Measurements from ENCODE around the gene CD3E.

The CD3E gene

DNA sequence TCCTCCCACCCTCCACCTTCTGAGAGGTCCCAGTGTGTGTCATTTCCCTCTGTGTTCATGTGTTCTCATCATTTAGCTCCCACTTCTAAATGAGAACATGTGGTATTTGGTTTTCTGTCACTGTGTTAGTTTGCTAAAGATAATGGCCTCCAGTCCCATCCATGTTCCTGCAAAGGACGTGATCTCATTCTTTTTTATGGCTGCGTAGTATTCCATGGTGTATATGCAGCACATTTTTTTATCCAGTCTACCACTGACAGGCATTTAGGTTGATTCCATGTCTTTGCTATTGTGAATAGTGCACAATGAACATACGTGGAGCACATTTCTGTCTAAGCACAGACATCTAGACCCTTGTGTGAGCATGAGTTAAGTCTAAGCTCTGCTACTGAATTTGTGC is 5.7 kb downstream of the CD3E start:
- H3K4me1 ChIP-seq (ENCODE audit: insufficient read depth, low read length, poor library complexity, severe bottlenecking): peaks cover 63% of the 10 kb centered on the region
- H3K79me2 ChIP-seq (ENCODE audit: insufficient read depth, low read length): peaks cover 80% of the 10 kb centered on the region
- H3K9ac ChIP-seq (ENCODE audit: low read depth, low read length, poor library complexity, severe bottlenecking): no peak overlapping the region
- H2AFZ ChIP-seq (ENCODE audit: low read length): no peak overlapping the region
- peaks cover 54% of the 10 kb centered on the region for H3K36me3 ChIP-seq (ENCODE audit: insufficient read depth, low read length)
- TF ChIP-seq EZH2phosphoT487 (IDR thresholded peaks at IDR 0.05; ENCODE audit: borderline replicate concordance) (no peak), CTCF (conservative IDR thresholded peaks at IDR 0.05; ENCODE audit: low read length) (no peak)
- peaks cover 4% of the 10 kb centered on the region; the same call in 1 of the 2 replicates for H3F3A ChIP-seq (ENCODE audit: low read depth)
- no peaks in the 10 kb centered on the region for H3K9me3 ChIP-seq (ENCODE audit: insufficient read depth, low read depth, low read length)
- H4K20me1 ChIP-seq (ENCODE audit: insufficient read depth, low read length, poor library complexity, severe bottlenecking): peaks cover 27% of the 10 kb centered on the region
- no peak overlapping the region for H3K4me2 ChIP-seq (ENCODE audit: low read depth, low read length, poor library complexity, severe bottlenecking)
- H3K27me3 ChIP-seq (ENCODE audit: insufficient read depth, low read length, poor library complexity, severe bottlenecking): no peaks in the 10 kb centered on the region
- no peaks in the 10 kb centered on the region for H3K9me2 ChIP-seq (replicated peaks; ENCODE audit: low read depth, low read length)
- no peak overlapping the region for H3K4me3 ChIP-seq (ENCODE audit: low read length, poor library complexity, severe bottlenecking)

DNA sequence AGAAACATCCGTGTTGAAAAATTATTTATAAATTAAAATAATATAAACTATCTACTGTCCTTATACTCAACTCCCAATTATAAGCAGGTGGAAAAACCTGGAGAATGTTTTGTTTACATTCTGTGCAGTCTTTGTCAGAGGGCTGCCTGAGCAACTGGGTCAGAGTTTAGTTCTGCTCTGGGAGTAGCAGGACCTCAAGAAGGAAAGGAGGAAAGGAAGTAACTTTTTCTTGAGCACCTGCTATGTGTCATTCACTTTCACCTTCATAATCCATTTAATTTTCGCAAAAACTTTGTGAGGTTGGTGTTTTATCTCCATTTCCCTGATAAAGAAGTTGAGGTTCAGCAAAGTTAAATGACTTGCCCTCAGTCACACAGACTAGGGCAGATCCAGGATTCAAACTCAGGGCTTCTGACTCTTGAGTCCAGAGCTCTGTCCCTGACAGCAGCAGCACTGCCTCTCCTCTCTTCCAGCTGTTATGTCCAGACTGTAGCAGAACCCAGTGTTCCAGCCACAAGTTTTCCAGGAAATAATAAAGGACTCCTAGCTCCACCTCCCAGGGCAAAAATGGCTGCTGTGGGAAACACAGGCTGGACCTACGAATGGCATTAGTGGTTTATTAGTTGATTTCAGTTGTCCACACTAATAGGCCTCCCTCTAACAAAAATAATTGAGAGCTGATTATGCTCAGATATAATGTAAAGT is 6.4 kb downstream of the CD3E start:
- no peaks in the 10 kb centered on the region for H3K9me3 ChIP-seq (ENCODE audit: insufficient read depth, low read depth, low read length)
- no peaks in the 10 kb centered on the region for H3K9me2 ChIP-seq (replicated peaks; ENCODE audit: low read depth, low read length)
- TF ChIP-seq EZH2phosphoT487 (IDR thresholded peaks at IDR 0.05; ENCODE audit: borderline replicate concordance) (no peak), CTCF (conservative IDR thresholded peaks at IDR 0.05; ENCODE audit: low read length) (no peak)
- H3K4me1 ChIP-seq (ENCODE audit: insufficient read depth, low read length, poor library complexity, severe bottlenecking): peaks cover 66% of the 10 kb centered on the region
- H2AFZ ChIP-seq (ENCODE audit: low read length): no peak overlapping the region
- peaks cover 4% of the 10 kb centered on the region for H3F3A ChIP-seq (ENCODE audit: low read depth)
- H3K4me2 ChIP-seq (ENCODE audit: low read depth, low read length, poor library complexity, severe bottlenecking): peak overlapping the region; percentile 41
- no peaks in the 10 kb centered on the region for H3K27me3 ChIP-seq (ENCODE audit: insufficient read depth, low read length, poor library complexity, severe bottlenecking)
- H3K79me2 ChIP-seq (ENCODE audit: insufficient read depth, low read length): peaks cover 73% of the 10 kb centered on the region
- peaks cover 27% of the 10 kb centered on the region for H4K20me1 ChIP-seq (ENCODE audit: insufficient read depth, low read length, poor library complexity, severe bottlenecking)
- H3K36me3 ChIP-seq (ENCODE audit: insufficient read depth, low read length): peaks cover 54% of the 10 kb centered on the region
- no peak overlapping the region for H3K9ac ChIP-seq (ENCODE audit: low read depth, low read length, poor library complexity, severe bottlenecking)
- no peak overlapping the region for H3K4me3 ChIP-seq (ENCODE audit: low read length, poor library complexity, severe bottlenecking)

DNA sequence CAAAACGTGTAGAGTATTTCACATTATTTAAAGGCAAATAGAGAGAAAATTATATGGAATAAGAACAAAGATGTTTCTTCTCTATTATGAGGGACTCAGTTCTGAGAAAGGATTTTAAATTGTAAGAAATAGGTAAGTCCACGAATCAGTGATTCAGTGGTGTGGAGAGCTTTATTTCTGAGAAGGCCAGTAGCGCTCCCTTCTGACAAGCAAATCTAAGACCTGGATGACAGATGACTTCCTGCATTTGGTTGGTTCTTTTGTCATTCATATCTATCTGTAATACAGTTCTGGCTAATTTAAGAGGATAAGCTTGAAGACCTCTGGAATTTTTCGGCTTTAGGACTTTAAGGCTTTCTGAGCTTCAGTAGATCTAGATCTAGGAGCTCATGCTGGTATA is 7.0 kb downstream of the CD3E start:
- Histone ChIP-seq H2AFZ (ENCODE audit: low read length) (no peak overlapping the region), H3K4me3 (ENCODE audit: low read length, poor library complexity, severe bottlenecking) (no peak overlapping the region), H3K4me2 (ENCODE audit: low read depth, low read length, poor library complexity, severe bottlenecking) (peak overlapping the region; percentile 41), H3K36me3 (ENCODE audit: insufficient read depth, low read length) (peaks cover 54% of the 10 kb centered on the region), H4K20me1 (ENCODE audit: insufficient read depth, low read length, poor library complexity, severe bottlenecking) (peaks cover 26% of the 10 kb centered on the region), H3K9ac (ENCODE audit: low read depth, low read length, poor library complexity, severe bottlenecking) (peak overlapping the region; percentile 12), H3K9me2 (replicated peaks; ENCODE audit: low read depth, low read length) (no peaks in the 10 kb centered on the region), H3K4me1 (ENCODE audit: insufficient read depth, low read length, poor library complexity, severe bottlenecking) (peaks cover 68% of the 10 kb centered on the region), H3K9me3 (ENCODE audit: insufficient read depth, low read depth, low read length) (no peaks in the 10 kb centered on the region), H3K27me3 (ENCODE audit: insufficient read depth, low read length, poor library complexity, severe bottlenecking) (no peaks in the 10 kb centered on the region), H3F3A (ENCODE audit: low read depth) (peaks cover 7% of the 10 kb centered on the region), H3K79me2 (ENCODE audit: insufficient read depth, low read length) (peaks cover 67% of the 10 kb centered on the region)
- TF ChIP-seq EZH2phosphoT487 (IDR thresholded peaks at IDR 0.05; ENCODE audit: borderline replicate concordance): no peak
- no peak; the same call in 1 of the 2 replicates for TF ChIP-seq CTCF (conservative IDR thresholded peaks at IDR 0.05; ENCODE audit: low read length)

All from Loucy (cell line).